HEK293 (cell line): ENCODE measurements around the gene PC.

ENCODE experiments used
- FEZF1 ChIP-seq: fragments of 450-650 bp; formaldehyde crosslinking; IDR thresholded peaks from 2 replicates; pipeline ENCODE4 v1.5.1; 2016; ENCODE audit warnings: missing biosample characterization, missing genetic modification characterization
- GLIS2 ChIP-seq: fragments of 450-650 bp; formaldehyde crosslinking; IDR thresholded peaks from 2 replicates; pipeline ENCODE4 v1.5.1; 2016; ENCODE audit warnings: missing biosample characterization, missing genetic modification characterization
- IKZF3 ChIP-seq: fragments of 450-650 bp; IDR thresholded peaks from 2 replicates; pipeline ENCODE4 v1.5.0; 2018; ENCODE audit warnings: missing biosample characterization, mild to moderate bottlenecking, missing genetic modification characterization, moderate library complexity
- KLF8 ChIP-seq: fragments of 450-650 bp; formaldehyde crosslinking; IDR thresholded peaks from 2 replicates; pipeline ENCODE4 v1.5.1; 2016; ENCODE audit warnings: missing biosample characterization, missing genetic modification characterization
- OSR2 ChIP-seq: fragments of 450-650 bp; formaldehyde crosslinking; IDR thresholded peaks from 2 replicates; pipeline ENCODE4 v1.5.1; 2016; ENCODE audit warnings: missing biosample characterization, missing genetic modification characterization
- REPIN1 ChIP-seq: fragments of 450-650 bp; formaldehyde crosslinking; IDR thresholded peaks from 2 replicates; pipeline ENCODE4 v1.5.1; 2017; ENCODE audit warnings: missing biosample characterization, missing genetic modification characterization, low read depth
- SALL2 ChIP-seq: fragments of 450-650 bp; formaldehyde crosslinking; IDR thresholded peaks from 2 replicates; pipeline ENCODE4 v1.5.0; 2017; ENCODE audit warnings: missing biosample characterization, mild to moderate bottlenecking, missing genetic modification characterization, borderline replicate concordance
- SCRT1 ChIP-seq: fragments of 450-650 bp; formaldehyde crosslinking; IDR thresholded peaks from 2 replicates; pipeline ENCODE4 v1.5.1; 2016; ENCODE audit warnings: missing biosample characterization, missing genetic modification characterization, borderline replicate concordance
- ZFP41 ChIP-seq: fragments of 450-650 bp; formaldehyde crosslinking; IDR thresholded peaks from 2 replicates; pipeline ENCODE4 v1.5.1; 2016; ENCODE audit warnings: missing biosample characterization, missing genetic modification characterization, borderline replicate concordance
- ZFP69B ChIP-seq: fragments of 450-650 bp; formaldehyde crosslinking; IDR thresholded peaks from 2 replicates; pipeline ENCODE4 v1.5.1; 2016; ENCODE audit warnings: missing biosample characterization, missing genetic modification characterization
- ZNF114 ChIP-seq: fragments of 450-650 bp; formaldehyde crosslinking; IDR thresholded peaks from 2 replicates; pipeline ENCODE4 v1.5.0; 2017; ENCODE audit warnings: missing biosample characterization, missing genetic modification characterization
- ZNF133 ChIP-seq: fragments of 450-650 bp; formaldehyde crosslinking; IDR thresholded peaks from 2 replicates; pipeline ENCODE4 v1.5.1; 2016; ENCODE audit warnings: missing biosample characterization, missing genetic modification characterization
- ZNF19 ChIP-seq: fragments of 450-650 bp; formaldehyde crosslinking; IDR thresholded peaks from 2 replicates; pipeline ENCODE4; 2016; ENCODE audit warnings: missing biosample characterization, missing genetic modification characterization, low read depth
- ZNF202 ChIP-seq: fragments of 450-650 bp; formaldehyde crosslinking; IDR thresholded peaks from 2 replicates; pipeline ENCODE4 v1.5.1; 2016; ENCODE audit warnings: missing biosample characterization, missing genetic modification characterization, borderline replicate concordance
- ZNF23 ChIP-seq: fragments of 450-650 bp; formaldehyde crosslinking; IDR thresholded peaks from 2 replicates; pipeline ENCODE4 v1.5.1; 2016; ENCODE audit warnings: missing biosample characterization, missing genetic modification characterization, borderline replicate concordance
- ZNF239 ChIP-seq: fragments of 450-650 bp; formaldehyde crosslinking; IDR thresholded peaks from 2 replicates; pipeline ENCODE4 v1.5.1; 2016; ENCODE audit warnings: missing biosample characterization, missing genetic modification characterization
- ZNF391 ChIP-seq: fragments of 450-650 bp; formaldehyde crosslinking; IDR thresholded peaks from 2 replicates; pipeline ENCODE4 v1.5.1; 2016; ENCODE audit warnings: low read depth, missing biosample characterization, missing genetic modification characterization, borderline replicate concordance
- ZNF416 ChIP-seq: fragments of 450-650 bp; formaldehyde crosslinking; IDR thresholded peaks from 2 replicates; pipeline ENCODE4 v1.5.1; 2016; ENCODE audit warnings: missing biosample characterization, missing genetic modification characterization
- ZNF513 ChIP-seq: fragments of 450-650 bp; IDR thresholded peaks from 2 replicates; pipeline ENCODE4 v1.5.1; 2018; ENCODE audit warnings: missing biosample characterization, missing genetic modification characterization
- ZNF514 ChIP-seq: fragments of 450-650 bp; formaldehyde crosslinking; IDR thresholded peaks from 2 replicates; pipeline ENCODE4 v1.5.1; 2016; ENCODE audit warnings: missing biosample characterization, missing genetic modification characterization
- ZNF521 ChIP-seq: fragments of 450-650 bp; formaldehyde crosslinking; IDR thresholded peaks from 2 replicates; pipeline ENCODE4 v1.5.1; 2017; ENCODE audit warnings: missing biosample characterization, mild to moderate bottlenecking, missing genetic modification characterization
- ZNF561 ChIP-seq: fragments of 450-650 bp; IDR thresholded peaks from 2 replicates; pipeline ENCODE4 v1.5.1; 2018; ENCODE audit warnings: missing biosample characterization, missing genetic modification characterization, borderline replicate concordance
- ZNF621 ChIP-seq: fragments of 450-650 bp; formaldehyde crosslinking; IDR thresholded peaks from 2 replicates; pipeline ENCODE4 v1.5.1; 2017; ENCODE audit warnings: missing biosample characterization, missing genetic modification characterization
- ZNF654 ChIP-seq: fragments of 450-650 bp; formaldehyde crosslinking; IDR thresholded peaks from 2 replicates; pipeline ENCODE4 v1.5.1; 2016; ENCODE audit warnings: low read depth, missing biosample characterization, missing genetic modification characterization
- ZNF664 ChIP-seq: fragments of 450-650 bp; formaldehyde crosslinking; IDR thresholded peaks from 2 replicates; pipeline ENCODE4 v1.5.1; 2016; ENCODE audit warnings: missing biosample characterization, missing genetic modification characterization
- ZNF76 ChIP-seq: fragments of 450-650 bp; formaldehyde crosslinking; IDR thresholded peaks from 2 replicates; pipeline ENCODE4; 2016; ENCODE audit warnings: low read depth, missing biosample characterization, missing genetic modification characterization, borderline replicate concordance
- ZNF776 ChIP-seq: fragments of 450-650 bp; formaldehyde crosslinking; IDR thresholded peaks from 2 replicates; pipeline ENCODE4 v1.5.0; 2017; ENCODE audit warnings: missing biosample characterization, missing genetic modification characterization, borderline replicate concordance
- ZNF777 ChIP-seq: fragments of 450-650 bp; formaldehyde crosslinking; IDR thresholded peaks from 2 replicates; pipeline ENCODE4 v1.5.1; 2017; ENCODE audit warnings: missing biosample characterization, missing genetic modification characterization, borderline replicate concordance
- ZNF785 ChIP-seq: fragments of 450-650 bp; formaldehyde crosslinking; IDR thresholded peaks from 2 replicates; pipeline ENCODE4 v1.5.1; 2016; ENCODE audit warnings: missing biosample characterization, missing genetic modification characterization
- ZNF792 ChIP-seq: fragments of 450-650 bp; formaldehyde crosslinking; IDR thresholded peaks from 2 replicates; pipeline ENCODE4 v1.5.1; 2016; ENCODE audit warnings: missing biosample characterization, missing genetic modification characterization
- ZSCAN30 ChIP-seq: fragments of 450-650 bp; IDR thresholded peaks from 2 replicates; pipeline ENCODE4 v1.5.1; 2018; ENCODE audit warnings: missing biosample characterization, mild to moderate bottlenecking, missing genetic modification characterization, moderate library complexity
- ZSCAN5A ChIP-seq: fragments of 450-650 bp; formaldehyde crosslinking; IDR thresholded peaks from 2 replicates; pipeline ENCODE4 v1.5.1; 2016; ENCODE audit warnings: missing biosample characterization, missing genetic modification characterization
- TF ChIP-seq, protein P1 (sequence below): fragments of 450-650 bp; formaldehyde crosslinking; IDR thresholded peaks from 2 replicates; pipeline ENCODE4 v1.5.1; 2017; ENCODE audit warnings: missing biosample characterization, missing genetic modification characterization
- TF ChIP-seq, protein P2 (sequence below): fragments of 450-650 bp; formaldehyde crosslinking; IDR thresholded peaks from 2 replicates; pipeline ENCODE4; 2016; ENCODE audit warnings: missing biosample characterization, missing genetic modification characterization
- TF ChIP-seq, protein P3 (sequence below): fragments of 450-650 bp; formaldehyde crosslinking; IDR thresholded peaks from 2 replicates; pipeline ENCODE4 v1.5.1; 2016; ENCODE audit warnings: missing biosample characterization, missing genetic modification characterization

Gene PC

GRCh38 chr11:66856496-66857233 is 101.5 kb downstream of the PC start, which contains the start of gene LRFN4 (continued):
- TF ChIP-seq ZNF513 (tag by site-specific recombination) (no peak), ZNF785 (tag by site-specific recombination) (no peak), ZFP69B (tag by site-specific recombination) (no peak), IKZF3 (tag by site-specific recombination) (no peak), ZNF133 (tag by site-specific recombination) (no peak), ZNF202 (tag by site-specific recombination) (no peak), ZNF561 (tag by site-specific recombination) (no peak), SCRT1 (tag by site-specific recombination) (no peak), ZNF776 (no peak), ZSCAN30 (no peak), REPIN1 (tag by site-specific recombination) (no peak), ZNF416 (tag by site-specific recombination) (no peak), GLIS2 (peak; percentile 86), ZNF777 (no peak), OSR2 (tag by site-specific recombination) (no peak), FEZF1 (tag by site-specific recombination) (no peak), ZNF664 (no peak), ZNF621 (tag by site-specific recombination) (no peak), ZNF792 (tag by site-specific recombination) (no peak), ZNF521 (no peak), KLF8 (peak; percentile 94), ZNF654 (tag by site-specific recombination) (no peak), ZNF239 (no peak), ZNF114 (tag by site-specific recombination) (no peak), ZNF514 (tag by site-specific recombination) (no peak), ZNF23 (tag by site-specific recombination) (no peak), SALL2 (tag by site-specific recombination) (no peak), ZNF19 (tag by site-specific recombination) (no peak), ZSCAN5A (no peak), ZNF391 (tag by site-specific recombination) (no peak), ZNF76 (tag by site-specific recombination) (no peak), ZFP41 (no peak)
- TF ChIP-seq, protein P1, sequence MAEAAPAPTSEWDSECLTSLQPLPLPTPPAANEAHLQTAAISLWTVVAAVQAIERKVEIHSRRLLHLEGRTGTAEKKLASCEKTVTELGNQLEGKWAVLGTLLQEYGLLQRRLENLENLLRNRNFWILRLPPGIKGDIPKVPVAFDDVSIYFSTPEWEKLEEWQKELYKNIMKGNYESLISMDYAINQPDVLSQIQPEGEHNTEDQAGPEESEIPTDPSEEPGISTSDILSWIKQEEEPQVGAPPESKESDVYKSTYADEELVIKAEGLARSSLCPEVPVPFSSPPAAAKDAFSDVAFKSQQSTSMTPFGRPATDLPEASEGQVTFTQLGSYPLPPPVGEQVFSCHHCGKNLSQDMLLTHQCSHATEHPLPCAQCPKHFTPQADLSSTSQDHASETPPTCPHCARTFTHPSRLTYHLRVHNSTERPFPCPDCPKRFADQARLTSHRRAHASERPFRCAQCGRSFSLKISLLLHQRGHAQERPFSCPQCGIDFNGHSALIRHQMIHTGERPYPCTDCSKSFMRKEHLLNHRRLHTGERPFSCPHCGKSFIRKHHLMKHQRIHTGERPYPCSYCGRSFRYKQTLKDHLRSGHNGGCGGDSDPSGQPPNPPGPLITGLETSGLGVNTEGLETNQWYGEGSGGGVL (tag by site-specific recombination), result peak; percentile 73
- TF ChIP-seq, protein P2, sequence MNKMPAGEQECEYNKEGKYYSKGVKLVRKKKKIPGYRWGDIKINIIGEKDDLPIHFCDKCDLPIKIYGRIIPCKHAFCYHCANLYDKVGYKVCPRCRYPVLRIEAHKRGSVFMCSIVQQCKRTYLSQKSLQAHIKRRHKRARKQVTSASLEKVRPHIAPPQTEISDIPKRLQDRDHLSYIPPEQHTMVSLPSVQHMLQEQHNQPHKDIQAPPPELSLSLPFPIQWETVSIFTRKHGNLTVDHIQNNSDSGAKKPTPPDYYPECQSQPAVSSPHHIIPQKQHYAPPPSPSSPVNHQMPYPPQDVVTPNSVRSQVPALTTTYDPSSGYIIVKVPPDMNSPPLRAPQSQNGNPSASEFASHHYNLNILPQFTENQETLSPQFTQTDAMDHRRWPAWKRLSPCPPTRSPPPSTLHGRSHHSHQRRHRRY, result no peak
- TF ChIP-seq, protein P3, sequence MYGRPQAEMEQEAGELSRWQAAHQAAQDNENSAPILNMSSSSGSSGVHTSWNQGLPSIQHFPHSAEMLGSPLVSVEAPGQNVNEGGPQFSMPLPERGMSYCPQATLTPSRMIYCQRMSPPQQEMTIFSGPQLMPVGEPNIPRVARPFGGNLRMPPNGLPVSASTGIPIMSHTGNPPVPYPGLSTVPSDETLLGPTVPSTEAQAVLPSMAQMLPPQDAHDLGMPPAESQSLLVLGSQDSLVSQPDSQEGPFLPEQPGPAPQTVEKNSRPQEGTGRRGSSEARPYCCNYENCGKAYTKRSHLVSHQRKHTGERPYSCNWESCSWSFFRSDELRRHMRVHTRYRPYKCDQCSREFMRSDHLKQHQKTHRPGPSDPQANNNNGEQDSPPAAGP, result peak; percentile 46
